ENCODE results near the gene EID3. TPM values are rescaled to one million over a fixed set of nuclear protein-coding genes. Genes with fewer than 3 reads are reported as not detected.

The EID3 gene
- total and polyA plus RNA-seq, 9 of the 15 experiments (the other 6 are each of a cell fraction or from before 2014, with no cell fraction given), result 0.07 to 3.5 (median 0.42) TPM

DNA sequence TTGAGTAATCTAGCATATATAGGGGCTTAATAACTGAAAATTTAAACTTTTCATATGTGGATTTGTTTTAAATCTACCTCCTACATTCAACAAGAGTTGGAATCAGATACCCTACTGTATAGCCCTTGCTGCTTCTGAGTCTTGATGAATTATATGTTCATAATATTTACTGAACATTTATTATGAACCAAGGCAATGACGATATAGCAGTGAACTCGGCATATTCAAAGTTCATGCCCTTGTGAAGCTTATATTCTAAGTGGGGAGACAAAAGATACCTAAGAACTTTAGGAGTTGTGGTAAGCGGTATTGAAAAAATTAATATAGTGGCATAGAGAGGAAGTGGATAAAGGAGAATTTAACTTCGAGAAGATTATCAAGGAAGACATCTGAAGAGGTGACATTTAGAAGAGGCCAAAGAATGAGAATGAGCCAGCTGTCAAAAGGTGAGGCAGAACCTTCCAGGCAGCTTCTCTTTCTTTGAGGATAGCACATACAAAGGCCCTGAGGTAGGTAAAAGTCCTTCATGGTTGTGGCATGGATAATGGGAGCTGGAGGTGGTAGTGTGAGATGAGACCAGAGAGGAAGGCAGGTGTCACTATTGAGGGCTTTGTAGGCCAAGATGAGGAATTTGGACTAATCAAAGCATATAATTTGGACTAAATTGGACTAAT, 10.2 kb downstream of the EID3 start:
- TSS peak; percentile 10 for BruUV-seq (replicated peaks)
- DNase-seq (ENCODE audit: extremely low read depth in 1 of 4, low spot score in 3 of 4) (no peak), FAIRE-seq (peak; percentile 29), ATAC-seq (no peak)
- Histone ChIP-seq H3K9me3 (replicated peaks; ENCODE audit: control insufficient read depth, insufficient read depth, low read depth, low read length) (no peaks in the 10 kb centered on the region), H3K36me3 (ENCODE audit: control insufficient read depth, insufficient read depth, low read length) (peaks cover 93% of the 10 kb centered on the region), H3K9ac (ENCODE audit: insufficient read depth in 1 of 2, low read depth in 2 of 2, low read length in 2 of 2) (no peak overlapping the region), H3K4me2 (ENCODE audit: insufficient read depth, low read length) (no peak overlapping the region), H4K20me1 (replicated peaks; ENCODE audit: control insufficient read depth, insufficient read depth, low read length) (peaks cover 10% of the 10 kb centered on the region; the same call in 1 of the 2 replicates), H3K4me1 (replicated peaks in 1 of 2; ENCODE audit: control insufficient read depth in 2 of 2, insufficient read depth in 2 of 2, low read length in 2 of 2) (peaks cover 0 to 3% of the 10 kb centered on the region in 2 experiments; a peak in 2 of 5 replicates), H3K79me2 (ENCODE audit: control insufficient read depth, insufficient read depth, low read length) (peaks cover 45% of the 10 kb centered on the region), H3K9me1 (ENCODE audit: control insufficient read depth, insufficient read depth, low read length) (no peaks in the 10 kb centered on the region), H3K27ac (ENCODE audit: extremely low read depth, low read depth, low read length) (no peak overlapping the region), H2AFZ (ENCODE audit: low read depth, low read length) (no peak overlapping the region), H3K4me3 (no peak overlapping the region), H3K27me3 (ENCODE audit: control insufficient read depth in 2 of 2, insufficient read depth in 2 of 2, low read length in 2 of 2) (no peaks in the 10 kb centered on the region)
- ChIA-PET POLR2A (interaction anchor here (0.5 to 1.3 kb wide), 5 partner anchors 10 to 100 kb away, joined by 3 read pairs; partner anchors contain the start of gene EID3), CTCF (ENCODE audit: low intra/inter-chr PET ratio) (no interaction called here)
- WGBS (ENCODE audit: insufficient coverage, low coverage, missing lambda C conversion rate), result 67% methylated on average over 4 of the region's 4 CpGs
- TF ChIP-seq IRF2 (CRISPR knock-in tag; IDR thresholded peaks at IDR 0.05), result no peak
- TF ChIP-seq RBM25 (IDR thresholded peaks at IDR 0.05; ENCODE audit: low read depth, low read length, severe bottlenecking), result peak; percentile 18
- in situ Hi-C loops (cut with MboI) (no loop called here), intact Hi-C loops (cut with micrococcal nuclease) (no loop called here)

DNA sequence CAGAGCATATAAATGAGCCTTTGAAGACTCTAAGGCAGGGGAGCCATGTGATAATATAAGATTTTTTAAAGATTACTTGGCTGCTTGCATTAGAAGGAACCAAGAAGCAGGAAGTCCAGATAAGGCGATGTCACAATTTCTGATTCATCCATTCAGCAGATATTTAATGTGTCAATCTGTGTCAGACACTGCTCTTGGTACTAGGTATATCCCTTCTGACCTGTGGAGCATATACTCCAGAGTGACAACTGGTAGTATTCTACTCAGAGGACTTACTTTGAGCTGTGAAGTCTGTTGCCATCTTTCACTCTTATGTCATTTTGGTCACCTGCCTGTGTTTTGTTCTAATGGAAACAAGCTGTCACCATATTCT, 10.7 kb downstream of the EID3 start:
- WGBS (ENCODE audit: insufficient coverage, low coverage, missing lambda C conversion rate), result 89% methylated on average over 1 of the region's 1 CpG
- H3K27me3 ChIP-seq (ENCODE audit: control insufficient read depth in 2 of 2, insufficient read depth in 2 of 2, low read length in 2 of 2), result no peaks in the 10 kb centered on the region
- no peak overlapping the region for H3K4me3 ChIP-seq
- CTCF ChIA-PET (ENCODE audit: low intra/inter-chr PET ratio), result no interaction called here
- FAIRE-seq (no peak), DNase-seq (ENCODE audit: extremely low read depth in 1 of 4, low spot score in 3 of 4) (no peak), ATAC-seq (no peak; the same call in 2 of the 3 replicates)
- H4K20me1 ChIP-seq (replicated peaks; ENCODE audit: control insufficient read depth, insufficient read depth, low read length), result peaks cover 7% of the 10 kb centered on the region; the same call in 1 of the 2 replicates
- POLR2A ChIA-PET, result interaction anchor here (0.6 to 1.8 kb wide), 4 partner anchors 15 to 46 kb away, joined by 3 to 5 read pairs (median 3); no protein-coding TSS in a partner anchor
- no peaks in the 10 kb centered on the region for H3K9me1 ChIP-seq (ENCODE audit: control insufficient read depth, insufficient read depth, low read length)
- H3K4me2 ChIP-seq (ENCODE audit: insufficient read depth, low read length), result no peak overlapping the region
- H3K79me2 ChIP-seq (ENCODE audit: control insufficient read depth, insufficient read depth, low read length), result peaks cover 41% of the 10 kb centered on the region
- H3K9me3 ChIP-seq (replicated peaks; ENCODE audit: control insufficient read depth, insufficient read depth, low read depth, low read length), result no peaks in the 10 kb centered on the region
- BruUV-seq (replicated peaks), result no TSS peak
- in situ Hi-C loops (cut with MboI) (no loop called here), intact Hi-C loops (cut with micrococcal nuclease) (no loop called here)
- H3K4me1 ChIP-seq (replicated peaks in 1 of 2; ENCODE audit: control insufficient read depth in 2 of 2, insufficient read depth in 2 of 2, low read length in 2 of 2), result peaks cover 0 to 3% of the 10 kb centered on the region in 2 experiments; a peak in 2 of 5 replicates
- H3K9ac ChIP-seq (ENCODE audit: insufficient read depth in 1 of 2, low read depth in 2 of 2, low read length in 2 of 2), result no peak overlapping the region
- peaks cover 95% of the 10 kb centered on the region for H3K36me3 ChIP-seq (ENCODE audit: control insufficient read depth, insufficient read depth, low read length)
- H3K27ac ChIP-seq (ENCODE audit: extremely low read depth, low read depth, low read length), result no peak overlapping the region
- no peak overlapping the region for H2AFZ ChIP-seq (ENCODE audit: low read depth, low read length)
- no peak for TF ChIP-seq PTBP1 (IDR thresholded peaks at IDR 0.05; ENCODE audit: low read depth, low read length)
- no peak for TF ChIP-seq EP300 (IDR thresholded peaks at IDR 0.05; ENCODE audit: low read length)
- no peak for TF ChIP-seq SPI1 (IDR thresholded peaks at IDR 0.05; ENCODE audit: borderline replicate concordance, low read depth, low read length)
- no peak for TF ChIP-seq PHB2 (IDR thresholded peaks at IDR 0.05; ENCODE audit: low read depth)
- TF ChIP-seq, protein P1, sequence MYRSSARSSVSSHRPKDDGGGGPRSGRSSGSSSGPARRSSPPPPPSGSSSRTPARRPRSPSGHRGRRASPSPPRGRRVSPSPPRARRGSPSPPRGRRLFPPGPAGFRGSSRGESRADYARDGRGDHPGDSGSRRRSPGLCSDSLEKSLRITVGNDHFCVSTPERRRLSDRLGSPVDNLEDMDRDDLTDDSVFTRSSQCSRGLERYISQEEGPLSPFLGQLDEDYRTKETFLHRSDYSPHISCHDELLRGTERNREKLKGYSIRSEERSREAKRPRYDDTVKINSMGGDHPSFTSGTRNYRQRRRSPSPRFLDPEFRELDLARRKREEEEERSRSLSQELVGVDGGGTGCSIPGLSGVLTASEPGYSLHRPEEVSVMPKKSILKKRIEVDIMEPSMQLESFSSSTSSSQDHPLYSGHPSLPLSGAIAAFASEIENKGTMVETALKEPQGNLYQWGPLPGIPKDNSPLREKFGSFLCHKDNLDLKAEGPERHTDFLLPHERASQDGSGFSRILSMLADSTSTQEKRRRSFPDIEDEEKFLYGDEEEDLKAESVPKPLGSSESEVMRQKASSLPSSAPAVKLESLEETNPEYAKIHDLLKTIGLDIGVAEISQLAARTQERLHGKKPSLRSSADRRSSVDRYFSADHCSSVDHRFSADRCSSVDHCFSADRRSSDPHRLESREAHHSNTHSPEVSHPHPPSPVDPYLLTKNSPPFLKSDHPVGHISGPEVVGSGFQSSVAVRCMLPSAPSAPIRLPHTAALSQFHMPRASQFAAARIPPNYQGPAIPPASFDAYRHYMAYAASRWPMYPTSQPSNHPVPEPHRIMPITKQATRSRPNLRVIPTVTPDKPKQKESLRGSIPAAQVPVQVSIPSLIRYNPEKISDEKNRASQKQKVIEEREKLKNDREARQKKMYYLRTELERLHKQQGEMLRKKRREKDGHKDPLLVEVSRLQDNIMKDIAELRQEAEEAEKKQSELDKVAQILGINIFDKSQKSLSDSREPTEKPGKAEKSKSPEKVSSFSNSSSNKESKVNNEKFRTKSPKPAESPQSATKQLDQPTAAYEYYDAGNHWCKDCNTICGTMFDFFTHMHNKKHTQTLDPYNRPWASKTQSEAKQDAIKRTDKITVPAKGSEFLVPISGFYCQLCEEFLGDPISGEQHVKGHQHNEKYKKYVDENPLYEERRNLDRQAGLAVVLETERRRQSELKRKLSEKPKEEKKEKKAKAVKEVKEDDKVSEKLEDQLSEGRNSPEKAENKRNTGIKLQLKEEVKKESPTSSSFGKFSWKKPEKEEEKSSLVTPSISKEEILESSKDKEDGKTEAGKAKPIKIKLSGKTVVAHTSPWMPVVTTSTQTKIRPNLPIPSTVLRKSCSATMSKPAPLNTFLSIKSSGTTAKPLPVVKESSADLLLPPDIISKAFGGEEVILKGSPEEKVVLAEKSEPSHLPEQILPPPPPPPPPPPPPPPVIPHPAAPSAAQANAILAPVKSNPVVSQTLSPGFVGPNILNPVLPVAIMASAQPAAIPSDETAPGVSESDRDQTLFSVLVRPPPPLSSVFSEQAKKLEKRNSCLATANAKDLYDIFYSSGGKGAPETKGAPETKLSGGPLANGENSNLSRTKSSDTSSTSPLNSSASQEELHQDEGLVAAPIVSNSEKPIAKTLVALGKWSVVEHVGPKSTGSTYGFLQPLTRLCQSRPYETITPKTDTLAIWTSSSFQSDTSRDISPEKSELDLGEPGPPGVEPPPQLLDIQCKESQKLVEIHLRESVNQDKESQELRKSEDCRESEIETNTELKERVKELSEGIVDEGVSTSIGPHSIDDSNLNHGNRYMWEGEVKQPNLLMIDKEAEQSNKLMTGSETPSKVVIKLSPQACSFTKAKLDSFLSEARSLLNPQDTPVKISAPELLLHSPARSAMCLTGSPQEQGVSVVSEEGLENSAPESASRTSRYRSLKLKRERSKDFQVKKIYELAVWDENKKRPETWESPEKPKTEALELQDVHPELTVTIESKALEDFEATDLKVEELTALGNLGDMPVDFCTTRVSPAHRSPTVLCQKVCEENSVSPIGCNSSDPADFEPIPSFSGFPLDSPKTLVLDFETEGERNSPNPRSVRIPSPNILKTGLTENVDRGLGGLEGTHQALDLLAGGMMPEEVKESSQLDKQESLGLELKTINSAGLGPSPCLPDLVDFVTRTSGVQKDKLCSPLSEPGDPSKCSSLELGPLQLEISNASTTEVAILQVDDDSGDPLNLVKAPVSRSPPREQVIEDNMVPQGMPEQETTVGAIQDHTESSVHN (IDR thresholded peaks at IDR 0.05; ENCODE audit: borderline replicate concordance in 1 of 2, low read depth in 1 of 2), result no peak
